Measurements from ENCODE around the gene PAGR1. TPM values are rescaled to one million over a fixed set of nuclear protein-coding genes. Genes with fewer than 3 reads are reported as not detected.
"Not testable (repeated sequence)": the region's sequence is repeated elsewhere in the genome, so short reads cannot be mapped to it uniquely, and the experiment has no call there.

The PAGR1 gene
- 62.3 and 63.2 TPM in 2 replicates for total RNA-seq

DNA sequence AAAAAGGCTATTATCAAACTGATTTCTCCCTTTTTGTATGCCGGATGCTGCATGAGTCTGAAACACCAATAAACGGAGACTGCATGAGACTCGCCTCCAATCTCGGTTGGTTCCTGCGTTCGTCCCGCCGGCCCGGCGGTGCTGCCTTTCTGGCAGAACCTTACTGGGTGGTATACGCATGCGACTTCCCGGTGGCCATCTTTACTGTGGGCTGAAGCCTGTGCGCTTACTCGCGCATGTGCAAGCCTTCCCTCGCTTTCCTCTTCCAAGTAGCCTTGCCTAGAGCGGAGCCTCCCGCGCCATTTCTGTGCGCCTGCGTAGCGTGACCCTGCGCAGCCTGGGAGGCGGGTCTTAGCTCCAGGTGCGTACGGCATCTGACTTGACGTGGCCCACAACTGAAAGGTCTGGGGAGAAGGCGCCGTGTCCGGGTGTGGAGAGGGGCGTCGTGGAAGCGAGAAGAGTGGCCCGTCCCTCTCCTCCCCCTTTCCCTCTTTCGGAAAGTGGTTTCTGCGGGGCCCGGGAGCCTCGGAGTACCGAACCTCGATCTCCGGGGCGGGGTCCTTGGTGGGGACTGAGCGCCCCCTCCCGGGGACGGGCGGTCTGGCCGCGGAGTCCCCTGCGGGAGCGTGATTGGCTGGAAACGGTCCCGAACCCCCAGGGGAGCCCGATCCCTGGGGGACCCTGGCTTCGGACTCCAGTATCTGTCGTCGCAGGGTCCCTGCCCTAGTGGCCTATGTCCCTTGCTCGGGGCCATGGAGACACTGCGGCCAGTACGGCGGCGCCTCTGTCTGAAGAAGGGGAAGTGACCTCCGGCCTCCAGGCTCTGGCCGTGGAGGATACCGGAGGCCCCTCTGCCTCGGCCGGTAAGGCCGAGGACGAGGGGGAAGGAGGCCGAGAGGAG, at the start of gene PAGR1:
TSS of gene PAGR1 (plus strand) at position 360 of the 901 bp plus-strand sequence. CDS start at position 734, 374 bp downstream.
- DNase-seq (ENCODE audit: low read depth) = peak; percentile 93
- peak; percentile 83 for TF ChIP-seq CTCF (conservative IDR thresholded peaks at IDR 0.05; ENCODE audit: low read depth, low read length)

DNA sequence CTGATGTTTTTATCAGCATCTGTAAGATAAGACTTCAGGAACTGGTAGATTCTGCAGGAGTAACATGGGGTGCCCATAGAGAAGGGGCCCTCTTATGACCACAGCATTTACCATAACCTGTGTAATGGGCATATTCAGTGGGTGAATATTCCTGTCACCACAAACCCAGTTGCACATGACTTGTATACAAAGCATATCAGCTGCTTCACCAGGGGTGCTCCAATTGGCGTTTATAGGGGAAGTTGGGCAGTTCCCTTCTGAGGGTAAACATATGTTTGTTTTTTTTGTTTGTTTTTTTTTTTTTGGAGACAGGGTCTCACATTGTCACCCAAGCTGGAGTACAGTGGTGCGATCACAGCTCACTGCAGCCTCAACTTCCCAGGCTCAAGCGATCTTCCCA, 49.4 kb upstream of the PAGR1 start:
- no peak overlapping the region for H3K4me3 ChIP-seq (ENCODE audit: low read depth, low read length)
- DNase-seq (ENCODE audit: low read depth) = no peak
- no peak for TF ChIP-seq CTCF (conservative IDR thresholded peaks at IDR 0.05; ENCODE audit: low read depth, low read length)

More for the DNA sequence above, at the start of gene PAGR1:
- peak within 1 kb of the TSS; percentile 83 for H3K4me3 ChIP-seq (ENCODE audit: low read depth, low read length)

DNA sequence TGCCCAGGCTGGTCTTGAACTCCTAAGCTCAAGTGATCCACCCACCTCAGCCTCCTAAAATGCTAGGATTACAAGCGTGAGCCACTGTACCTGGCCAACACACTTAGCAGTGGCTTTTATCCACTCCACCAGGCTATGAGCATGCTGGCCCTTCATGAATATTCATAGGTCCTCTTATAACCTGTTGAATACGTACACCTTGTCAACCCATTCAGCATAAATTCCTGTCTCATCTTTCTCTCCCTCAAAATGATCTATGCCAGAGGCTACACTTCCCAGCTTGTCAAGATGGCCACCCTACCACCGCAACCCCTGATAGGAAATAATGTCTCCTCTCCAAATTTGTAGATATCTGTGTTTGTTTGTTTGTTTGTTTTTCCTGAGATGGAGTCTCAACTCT, 48.9 kb upstream of the PAGR1 start:
- DNase-seq (ENCODE audit: low read depth) = no peak
- TF ChIP-seq CTCF (conservative IDR thresholded peaks at IDR 0.05; ENCODE audit: low read depth, low read length) = no peak
- H3K4me3 ChIP-seq (ENCODE audit: low read depth, low read length) = no peak overlapping the region

GRCh38 chr16:29769507-29769906, 46.4 kb upstream of the PAGR1 start:
- TF ChIP-seq CTCF (conservative IDR thresholded peaks at IDR 0.05; ENCODE audit: low read depth, low read length) = no peak
- DNase-seq (ENCODE audit: low read depth) = no peak
- H3K4me3 ChIP-seq (ENCODE audit: low read depth, low read length) = no peak overlapping the region

DNA sequence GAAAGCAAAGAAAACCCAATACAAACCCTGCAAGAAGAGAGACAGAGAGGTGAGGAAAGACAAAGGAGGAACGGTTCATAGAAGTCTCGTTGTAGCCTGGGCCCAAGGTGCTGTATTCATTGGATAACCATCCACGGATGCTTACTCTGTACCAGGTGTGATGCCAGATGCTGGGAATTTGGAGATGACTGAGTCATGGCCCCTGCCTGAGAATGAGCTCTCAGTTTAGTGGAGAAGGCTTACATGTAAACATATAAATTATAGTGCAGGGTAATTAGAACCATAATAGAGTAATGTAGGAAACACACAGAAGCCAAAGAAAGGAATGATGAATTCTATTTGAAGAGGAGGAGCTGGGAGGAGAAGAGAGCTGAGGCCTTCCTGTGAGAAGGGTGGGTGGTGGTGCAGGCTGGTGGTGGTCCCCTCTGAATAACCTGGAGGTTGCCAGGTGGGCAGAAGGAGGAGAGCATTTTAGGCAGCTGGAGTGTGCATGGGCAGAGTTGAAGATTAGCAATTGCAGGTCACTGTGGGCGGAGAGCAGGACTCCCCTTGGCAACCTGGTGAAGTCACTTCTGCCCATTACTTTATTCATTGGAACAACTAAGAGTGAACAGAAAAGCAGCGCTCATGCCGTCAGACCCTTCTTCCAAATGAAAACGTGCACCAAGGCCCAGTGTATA, 45.6 kb upstream of the PAGR1 start:
- no peak for TF ChIP-seq CTCF (conservative IDR thresholded peaks at IDR 0.05; ENCODE audit: low read depth, low read length)
- no peak overlapping the region for H3K4me3 ChIP-seq (ENCODE audit: low read depth, low read length)
- DNase-seq (ENCODE audit: low read depth) = no peak

GRCh38 chr16:29772330-29772729, 43.6 kb upstream of the PAGR1 start:
- H3K4me3 ChIP-seq (ENCODE audit: low read depth, low read length); DNase-seq (ENCODE audit: low read depth): not testable (repeated sequence)

GRCh38 chr16:29774730-29775129, 41.2 kb upstream of the PAGR1 start:
- no peak for TF ChIP-seq CTCF (conservative IDR thresholded peaks at IDR 0.05; ENCODE audit: low read depth, low read length)
- DNase-seq (ENCODE audit: low read depth) = no peak
- no peak overlapping the region for H3K4me3 ChIP-seq (ENCODE audit: low read depth, low read length)

Measured in epithelial cell of proximal tubule (primary cell).